ENCODE data around the gene AFAP1.

GRCh38 chr4:7887436-7887835 lies 52.2 kb downstream of the AFAP1 start:
- no peak for TF ChIP-seq CTCF (IDR thresholded peaks at IDR 0.05; ENCODE audit: extremely low read depth in 1 of 2, insufficient read depth in 1 of 2, low read depth in 1 of 2, low read length in 2 of 2)
- no peak for TF ChIP-seq EZH2 (IDR thresholded peaks at IDR 0.05; ENCODE audit: borderline replicate concordance, low read depth, low read length, severe bottlenecking)
- no peak for TF ChIP-seq POLR2AphosphoS5 (IDR thresholded peaks at IDR 0.05; ENCODE audit: insufficient read depth, low read depth, low read length)
- no peak for TF ChIP-seq MYC (IDR thresholded peaks at IDR 0.05; ENCODE audit: low read depth, low read length)
- no peak for TF ChIP-seq MAX (IDR thresholded peaks at IDR 0.05; ENCODE audit: insufficient read depth, insufficient read length)
- no peak for TF ChIP-seq POLR2A (IDR thresholded peaks at IDR 0.05; ENCODE audit: low read depth, low read length)
- no peak for TF ChIP-seq JUN (IDR thresholded peaks at IDR 0.05; ENCODE audit: borderline replicate concordance, insufficient read depth, insufficient read length, low read depth)
- no peak for TF ChIP-seq FOS (IDR thresholded peaks at IDR 0.05; ENCODE audit: borderline replicate concordance, insufficient read depth, low read length)
